Progenitor cell of endocrine pancreas (in vitro differentiated cells): ENCODE data around the gene DISP2. TPM values are rescaled to one million over a fixed set of nuclear protein-coding genes. Genes with fewer than 3 reads are reported as not detected.

Experiments used
- DNase-seq: peaks from one replicate; pipeline ENCODE4 v3.0.0; 2021; ENCODE audit warnings: low spot score; ENCODE audit not compliant: unreplicated experiment
- H3K27ac Mint-ChIP-seq: 2 replicates; pipeline ENCODE4 v1.8.0; 2021; ENCODE audit warnings: mild to moderate bottlenecking, moderate library complexity, mixed read lengths
- H3K27me3 Mint-ChIP-seq: 2 replicates; pipeline ENCODE4 v1.8.0; 2021; ENCODE audit warnings: mixed read lengths
- H3K36me3 Mint-ChIP-seq: 2 replicates; pipeline ENCODE4 v1.8.0; 2022; ENCODE audit warnings: mixed read lengths; ENCODE audit not compliant: insufficient read depth
- H3K4me1 Mint-ChIP-seq: 2 replicates; pipeline ENCODE4 v1.8.0; 2021; ENCODE audit warnings: low read depth, mixed read lengths
- H3K4me3 Mint-ChIP-seq: 2 replicates; pipeline ENCODE4 v1.8.0; 2021; ENCODE audit warnings: low read depth, mild to moderate bottlenecking, moderate library complexity, mixed read lengths
- H3K9me3 Mint-ChIP-seq: 2 replicates; pipeline ENCODE4 v1.8.0; 2021; ENCODE audit warnings: low read depth, mixed read lengths
- CTCF ChIP-seq: fragments of 200-600 bp; sonication (generic); IDR thresholded peaks from one replicate; pipeline ENCODE4 v1.5.0; 2021; ENCODE audit warnings: antibody characterized with exemption, mild to moderate bottlenecking; ENCODE audit not compliant: unreplicated experiment
- total RNA-seq: library from RNA; stranded (reverse); gene quantifications from 2 replicates; pipeline ENCODE4 v1.2.1, GENCODE V29; 2021

The DISP2 gene
- total RNA-seq, 1 donor from 2014 or later = 3.2 TPM

GRCh38 chr15:40380636-40381035 lies 22.6 kb downstream of the DISP2 start:
- no peak for DNase-seq
- H3K36me3 Mint-ChIP-seq = peaks cover 6% of the 10 kb centered on the region
- no peak overlapping the region for H3K4me3 Mint-ChIP-seq
- no peak overlapping the region for H3K27ac Mint-ChIP-seq
- H3K9me3 Mint-ChIP-seq = no peaks in the 10 kb centered on the region
- no peak for TF ChIP-seq CTCF
- peaks cover 3% of the 10 kb centered on the region for H3K27me3 Mint-ChIP-seq
- peaks cover 23% of the 10 kb centered on the region for H3K4me1 Mint-ChIP-seq

GRCh38 chr15:40381818-40382529 lies 24.0 kb downstream of the DISP2 start:
- Mint-ChIP-seq H3K4me3 (no peak overlapping the region), H3K4me1 (peaks cover 23% of the 10 kb centered on the region), H3K27ac (peak overlapping the region; percentile 95), H3K27me3 (peaks cover 3% of the 10 kb centered on the region), H3K36me3 (peaks cover 11% of the 10 kb centered on the region), H3K9me3 (no peaks in the 10 kb centered on the region)
- TF ChIP-seq CTCF = no peak
- no peak for DNase-seq

GRCh38 chr15:40382580-40383456 lies 24.8 kb downstream of the DISP2 start, which contains the start of gene KNSTRN:
KNSTRN (plus strand) TSS chr15:40382721; CDS start chr15:40382836, 115 bp downstream.
- DNase-seq = peak; percentile 73
- TF ChIP-seq CTCF = no peak
- H3K9me3 Mint-ChIP-seq = no peaks in the 10 kb centered on the region
- peak within 1 kb of the TSS; percentile 95 for H3K27ac Mint-ChIP-seq
- peaks cover 17% of the 10 kb centered on the region for H3K36me3 Mint-ChIP-seq
- H3K4me1 Mint-ChIP-seq = peaks cover 23% of the 10 kb centered on the region
- peaks cover 3% of the 10 kb centered on the region for H3K27me3 Mint-ChIP-seq
- H3K4me3 Mint-ChIP-seq = peak within 1 kb of the TSS; percentile 98

- Mint-ChIP-seq H3K27ac (no peak overlapping the region), H3K9me3 (no peaks in the 10 kb centered on the region), H3K4me1 (peaks cover 23% of the 10 kb centered on the region), H3K27me3 (no peaks in the 10 kb centered on the region), H3K36me3 (peaks cover 32% of the 10 kb centered on the region), H3K4me3 (no peak overlapping the region)
- TF ChIP-seq CTCF = no peak
- DNase-seq = no peak
These were observed 28.5 kb downstream of the DISP2 start for GRCh38 chr15:40386480-40386879.

- no peak for TF ChIP-seq CTCF
- peaks cover 9% of the 10 kb centered on the region for H3K4me1 Mint-ChIP-seq
- H3K4me3 Mint-ChIP-seq = no peak overlapping the region
- H3K9me3 Mint-ChIP-seq = no peaks in the 10 kb centered on the region
- H3K36me3 Mint-ChIP-seq = peaks cover 39% of the 10 kb centered on the region
- no peaks in the 10 kb centered on the region for H3K27me3 Mint-ChIP-seq
- no peak overlapping the region for H3K27ac Mint-ChIP-seq
- DNase-seq = no peak
These were observed 31.2 kb downstream of the DISP2 start for GRCh38 chr15:40388941-40389823.
